Activated naive CD4-positive, alpha-beta T cell treated with anti-CD3 and anti-CD28 coated beads, Interleukin-2, amount 50 U/mL, for 16 hours (primary cell): Measurements from ENCODE around the gene MXD4.
A peak's percentile ranks its signal among the peaks of the same experiment; 100 is the strongest.

Source experiments
- DNase-seq: peaks from one replicate; pipeline ENCODE4 v3.0.0-alpha.2; 2020

The MXD4 gene

GRCh38 chr4:2274320-2275043, 12.6 kb upstream of the MXD4 start:
- no peak for DNase-seq

DNA sequence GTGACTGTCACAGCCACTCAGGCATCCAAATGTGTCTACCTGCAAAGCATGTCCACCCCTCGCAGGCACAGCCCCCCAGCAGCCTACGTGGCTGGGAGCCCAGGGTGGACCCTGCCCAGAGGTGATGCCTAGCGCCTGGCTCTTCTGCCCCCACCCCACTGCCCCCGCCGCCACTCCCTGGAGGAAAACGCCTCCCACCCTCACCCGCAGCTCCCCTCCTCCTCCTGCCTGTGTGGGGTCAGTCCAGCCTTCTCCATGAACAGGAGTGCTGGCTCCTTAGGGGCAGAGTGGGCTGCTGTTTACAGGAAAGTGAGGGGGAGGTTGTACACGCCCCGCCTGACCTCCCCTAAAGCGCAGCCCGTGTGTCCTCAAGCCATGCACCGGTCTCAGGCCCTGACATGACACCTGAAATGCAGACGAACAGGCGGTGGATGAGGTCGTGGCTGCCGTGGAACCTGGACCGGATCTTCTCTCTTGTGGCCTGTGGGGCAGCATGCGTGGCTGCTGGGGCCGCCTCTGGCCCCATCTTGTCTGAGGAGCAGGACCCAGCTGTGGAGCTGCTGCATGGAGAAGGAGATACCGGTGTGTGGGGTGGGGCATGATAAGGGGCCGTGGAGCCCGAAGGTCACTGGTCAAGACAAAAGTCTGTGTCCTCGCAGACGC, 11.9 kb upstream of the MXD4 start:
- no peak for DNase-seq

GRCh38 chr4:2273221-2273620, 11.3 kb upstream of the MXD4 start:
- no peak for DNase-seq

- DNase-seq, result no peak
Observed at GRCh38 chr4:2272828-2273120, 10.9 kb upstream of the MXD4 start.

DNA sequence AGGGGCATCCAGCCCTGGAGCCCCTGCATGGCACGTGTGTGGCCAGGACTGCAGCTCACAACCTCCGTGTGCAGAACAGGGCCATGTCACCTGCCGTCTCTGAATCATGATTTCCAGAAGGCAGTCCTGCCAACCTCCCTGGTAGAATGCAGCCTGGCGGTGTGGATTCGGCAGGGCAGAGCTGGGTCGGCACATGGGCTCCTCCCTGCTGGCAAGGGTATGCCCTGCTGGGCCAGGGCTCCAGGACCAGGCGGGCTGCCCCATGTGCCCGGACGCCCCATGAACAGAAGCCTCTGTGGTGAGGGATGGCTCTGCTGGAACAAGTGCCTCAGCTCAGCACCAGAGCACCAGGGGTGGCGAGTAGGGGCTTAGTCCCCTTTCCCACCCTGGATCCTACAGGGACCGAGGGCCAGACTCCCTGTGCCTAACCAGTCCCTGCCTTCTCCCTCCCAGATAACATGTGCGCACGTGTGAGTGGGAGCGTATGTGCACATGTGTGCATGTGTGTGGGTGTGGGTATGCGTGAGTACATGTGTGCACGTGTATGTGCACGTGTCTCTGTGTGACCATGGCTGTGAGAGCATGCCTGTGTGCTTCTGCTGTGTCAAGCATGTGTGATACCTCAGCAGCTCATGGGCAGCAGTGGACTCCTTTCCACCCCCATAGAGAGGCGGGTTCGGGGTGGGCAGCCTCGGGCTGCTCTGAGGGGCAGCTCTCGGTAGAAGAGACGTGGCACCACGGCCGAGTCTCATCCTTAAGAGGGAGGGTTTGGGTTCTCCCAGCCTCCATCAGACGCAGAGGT, 10.3 kb upstream of the MXD4 start:
- no peak for DNase-seq

DNA sequence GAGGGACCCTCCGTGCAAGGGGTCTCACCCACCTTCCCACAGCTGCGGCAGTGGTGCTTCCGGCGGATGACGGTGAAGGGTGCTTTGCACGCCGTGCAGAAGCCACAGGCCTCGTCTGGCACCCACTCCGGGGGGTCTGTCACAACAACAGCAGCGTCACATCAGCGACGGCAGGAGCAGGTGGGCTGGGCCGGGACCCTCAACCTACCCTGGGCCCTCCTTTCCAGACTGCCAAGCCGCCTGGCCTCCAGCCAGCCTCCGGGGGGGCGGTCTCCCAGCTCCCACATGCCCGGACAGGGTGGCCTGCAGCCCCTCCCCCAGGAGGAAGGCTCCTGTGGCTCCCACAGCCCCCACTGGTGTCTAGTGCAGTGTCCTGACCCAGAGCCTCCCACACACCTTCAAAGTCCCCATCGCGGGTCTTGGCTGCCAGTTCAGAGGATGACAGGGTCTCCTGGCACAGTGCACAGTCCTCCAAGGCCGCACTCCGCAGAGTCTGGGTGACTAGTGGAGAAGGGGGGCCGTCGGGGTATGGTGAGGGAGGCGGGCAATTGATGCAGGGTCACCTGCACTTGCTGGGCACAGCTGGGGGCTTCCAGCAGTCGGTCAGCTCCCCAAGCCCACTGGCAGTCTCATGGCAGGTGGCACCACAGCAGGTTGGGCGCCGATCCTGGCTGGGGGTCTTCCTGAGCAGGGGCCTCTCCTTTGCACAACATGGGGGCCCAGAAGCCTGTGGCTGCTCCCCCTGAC, 9.5 kb upstream of the MXD4 start:
- DNase-seq, result no peak

- DNase-seq, result no peak
Observed at GRCh38 chr4:2270341-2271165, 8.6 kb upstream of the MXD4 start.

DNA sequence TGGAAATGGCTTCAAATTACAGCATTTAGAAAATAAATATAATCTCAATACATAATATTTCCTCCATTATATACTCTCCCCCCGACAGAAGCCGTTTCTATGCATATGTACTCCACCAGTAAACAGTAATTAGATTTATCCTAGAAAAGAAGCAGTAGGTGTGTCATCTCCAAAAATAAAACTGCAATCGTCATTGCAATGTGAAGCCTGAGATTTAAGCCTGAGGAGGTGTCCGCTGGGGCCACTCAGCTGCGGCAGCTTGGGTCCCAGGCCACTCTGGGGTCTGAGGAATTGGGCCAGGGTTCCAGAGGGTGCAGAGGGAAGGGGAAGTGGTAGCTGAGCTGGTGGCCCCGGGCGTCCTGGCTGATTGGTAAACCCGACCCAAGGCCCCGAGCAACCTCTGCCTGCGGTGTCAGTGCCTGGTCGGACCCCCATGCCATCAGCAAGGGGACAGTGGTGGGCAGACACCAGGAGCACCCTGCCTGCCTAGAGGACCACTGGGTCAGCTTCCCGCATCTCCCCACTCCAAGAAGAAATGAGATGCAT, 7.8 kb upstream of the MXD4 start:
- no peak for DNase-seq

GRCh38 chr4:2269206-2269531, 7.3 kb upstream of the MXD4 start:
- no peak for DNase-seq

DNA sequence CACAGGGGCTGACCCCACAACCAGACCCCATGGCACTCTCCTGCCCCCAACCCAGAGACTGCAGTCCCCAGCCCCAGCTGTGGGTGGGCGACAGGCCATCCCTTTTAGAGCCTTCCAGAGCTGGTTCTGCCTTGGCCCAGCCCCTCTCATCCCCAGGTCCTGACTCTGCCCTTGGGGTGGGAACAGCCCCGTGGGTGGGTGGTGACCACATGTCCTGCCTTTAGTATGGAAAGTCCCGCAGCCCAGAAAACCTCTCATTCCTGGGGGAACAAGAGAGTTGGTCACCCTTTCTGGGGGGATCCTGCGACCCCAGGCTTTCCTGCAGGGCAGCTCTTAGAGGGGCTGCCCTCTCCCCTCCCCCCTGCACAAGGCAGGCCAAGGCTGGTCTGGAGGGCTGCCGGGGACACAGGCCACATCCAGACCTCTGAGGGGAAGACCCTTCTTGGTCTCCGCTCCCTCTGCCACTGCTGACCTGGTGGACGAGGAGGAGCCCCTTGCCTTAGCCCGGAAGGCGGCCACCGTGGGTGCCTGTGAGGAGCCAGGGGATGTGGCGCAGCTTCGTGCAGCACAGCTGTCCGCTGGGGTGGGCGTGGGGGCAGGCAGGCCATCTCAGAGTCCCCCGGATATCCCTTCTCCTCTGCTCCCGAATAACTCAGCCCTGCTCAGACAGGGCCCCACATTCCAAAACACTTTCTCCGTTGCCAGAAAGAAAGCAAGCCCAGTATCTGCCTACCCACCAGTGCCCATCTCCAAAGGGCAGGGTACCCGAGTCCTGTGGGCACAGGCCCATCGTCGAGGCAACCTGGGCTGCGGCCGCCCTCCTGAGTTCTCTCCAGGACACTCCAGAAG, 6.7 kb upstream of the MXD4 start:
- DNase-seq, result no peak

DNA sequence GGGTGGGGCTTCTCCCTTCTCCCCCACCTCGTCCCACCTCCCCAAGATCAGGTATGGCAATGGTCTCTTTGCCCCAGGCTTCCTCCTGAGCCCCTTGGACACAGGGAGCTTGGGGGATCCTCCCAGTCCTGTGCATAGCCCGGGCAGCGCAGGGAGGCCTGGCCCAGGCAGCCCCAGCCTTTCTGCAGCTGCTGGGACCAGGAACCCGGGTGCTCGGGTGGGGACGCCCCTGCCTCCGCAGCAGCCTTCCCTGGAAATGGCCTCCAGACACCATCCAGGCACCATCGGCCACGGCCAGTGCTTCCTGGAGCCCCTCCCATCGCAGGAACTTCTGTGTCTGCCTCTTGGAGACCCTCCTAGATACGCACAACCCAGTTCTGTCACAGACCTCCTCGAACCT, 5.9 kb upstream of the MXD4 start:
- DNase-seq, result no peak

GRCh38 chr4:2267320-2267811, 5.5 kb upstream of the MXD4 start:
- no peak for DNase-seq

GRCh38 chr4:2266821-2267220, 4.9 kb upstream of the MXD4 start:
- DNase-seq, result no peak

DNA sequence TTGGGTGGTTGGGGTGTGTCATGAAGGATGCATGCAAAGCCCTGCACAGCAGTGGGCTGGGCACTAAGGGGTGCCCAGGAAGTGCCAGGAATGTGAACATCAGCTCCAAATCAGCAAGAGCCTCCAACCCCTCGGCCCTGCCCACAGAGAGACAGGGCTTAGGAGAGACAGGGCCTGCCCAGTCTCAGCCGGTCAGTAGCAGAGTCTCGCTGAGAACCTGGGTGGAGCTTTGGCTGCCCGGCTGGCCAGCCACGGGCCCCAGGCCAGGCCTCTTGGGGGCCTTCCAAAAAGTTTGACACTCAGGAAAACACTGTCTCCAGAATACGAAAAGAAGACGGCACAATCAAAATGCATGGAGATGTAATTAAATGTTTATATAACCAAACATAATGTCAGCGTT, 4.3 kb upstream of the MXD4 start:
- DNase-seq, result no peak

- DNase-seq, result no peak
Observed at GRCh38 chr4:2265113-2266110, 3.5 kb upstream of the MXD4 start.

- no peak for DNase-seq
Observed at GRCh38 chr4:2264481-2265041, 2.7 kb upstream of the MXD4 start.

DNA sequence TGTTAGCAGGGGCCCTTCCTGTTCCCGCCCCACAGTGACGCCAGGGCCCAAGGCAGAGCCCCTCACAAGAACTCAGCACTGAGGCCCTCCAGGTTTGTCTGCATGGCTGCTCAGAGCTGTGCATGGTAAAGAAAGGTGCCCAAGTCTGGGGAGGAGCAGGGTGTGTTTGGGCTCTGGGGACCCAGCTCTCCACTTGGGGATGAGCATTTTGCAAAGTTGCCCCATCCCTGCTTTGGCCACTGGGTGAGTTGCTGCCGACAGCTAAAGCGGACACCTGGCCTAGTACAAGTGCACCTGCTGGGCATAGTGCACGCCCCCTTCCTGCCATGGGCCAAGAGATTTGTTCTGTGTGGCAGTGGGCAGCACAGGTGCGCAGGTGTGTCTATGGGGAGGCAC, 2.0 kb upstream of the MXD4 start:
- no peak for DNase-seq

GRCh38 chr4:2262944-2263250, 988 bp upstream of the MXD4 start:
- DNase-seq, result no peak

- peak; percentile 98 for DNase-seq
Observed at GRCh38 chr4:2262145-2262943, 435 bp upstream of the MXD4 start.
